HEK293 (cell line): Measurements from ENCODE around the gene PAPSS2.

Source experiments
- CTCF ChIA-PET: fragments of 350-600 bp; formaldehyde crosslinking; extraction: SDS; loops from one replicate; lab custom pipeline; 2021; ENCODE audit warnings: antibody characterized with exemption; lab: Yijun Ruan, JAX
- POLR2A ChIA-PET: fragments of 300-600 bp; formaldehyde crosslinking; extraction: SDS; loops from one replicate; lab custom pipeline; 2020; ENCODE audit warnings: antibody characterized with exemption, inconsistent platforms; lab: Yijun Ruan, JAX
- H3K27ac ChIP-seq: fragments of 200-500 bp; sonication (Bioruptor generic); 2 replicates; pipeline ENCODE4 v1.5.1; 2014; ENCODE audit warnings: low read depth, low read length, control low read depth, inconsistent platforms; ENCODE audit errors: extremely low read depth
- H3K36me3 ChIP-seq, 2 experiments: fragments of 200-500 bp in 1 of 2; sonication (Bioruptor generic) in 1 of 2; 1 replicate in 1 of 2; 2 replicates in 1 of 2; pipeline ENCODE4 v1.5.1; 2014 to 2017; ENCODE audit warnings: inconsistent platforms in 2 of 2, low read length in 2 of 2; ENCODE audit not compliant: control insufficient read depth in 2 of 2, insufficient read depth in 1 of 2
- H3K4me1 ChIP-seq: fragments of 200-500 bp; sonication (Bioruptor generic); 2 replicates; pipeline ENCODE4 v1.5.1; 2014; ENCODE audit warnings: mild to moderate bottlenecking, low read length, inconsistent platforms; ENCODE audit not compliant: control insufficient read depth, insufficient read depth
- H3K4me3 ChIP-seq: 2 replicates; pipeline ENCODE4 v1.5.1; 2011; ENCODE audit warnings: low read depth, mild to moderate bottlenecking, control low read depth, low read length, moderate library complexity
- H3K9me3 ChIP-seq: fragments of 200-500 bp; sonication (Bioruptor generic); 2 replicates; pipeline ENCODE4 v1.5.1; 2014; ENCODE audit warnings: low read depth, low read length, inconsistent platforms; ENCODE audit not compliant: control insufficient read depth, insufficient read depth
- GFI1B ChIP-seq: fragments of 450-650 bp; formaldehyde crosslinking; IDR thresholded peaks from 2 replicates; pipeline ENCODE4 v1.5.1; 2016; ENCODE audit warnings: missing biosample characterization, missing genetic modification characterization
- GLI2 ChIP-seq: fragments of 450-650 bp; formaldehyde crosslinking; IDR thresholded peaks from 2 replicates; pipeline ENCODE4; 2017; ENCODE audit warnings: missing biosample characterization, missing genetic modification characterization, low read depth, borderline replicate concordance
- GLIS2 ChIP-seq: fragments of 450-650 bp; formaldehyde crosslinking; IDR thresholded peaks from 2 replicates; pipeline ENCODE4 v1.5.1; 2016; ENCODE audit warnings: missing biosample characterization, missing genetic modification characterization
- MEIS1 ChIP-seq: sonication (generic); formaldehyde crosslinking; IDR thresholded peaks from 2 replicates; pipeline ENCODE4 v1.8.1; 2022; ENCODE audit warnings: missing genetic modification reagents, mild to moderate bottlenecking, borderline replicate concordance
- MZF1 ChIP-seq: fragments of 450-650 bp; formaldehyde crosslinking; IDR thresholded peaks from 2 replicates; pipeline ENCODE4 v1.5.1; 2017; ENCODE audit warnings: missing biosample characterization, missing genetic modification characterization, borderline replicate concordance
- SCRT2 ChIP-seq: fragments of 450-650 bp; formaldehyde crosslinking; IDR thresholded peaks from 2 replicates; pipeline ENCODE4 v1.5.1; 2016; ENCODE audit warnings: missing biosample characterization, missing genetic modification characterization
- SP7 ChIP-seq: fragments of 450-650 bp; formaldehyde crosslinking; IDR thresholded peaks from 2 replicates; pipeline ENCODE4 v1.5.1; 2016; ENCODE audit warnings: missing biosample characterization, missing genetic modification characterization
- ZBTB17 ChIP-seq: fragments of 450-650 bp; formaldehyde crosslinking; IDR thresholded peaks from 2 replicates; pipeline ENCODE4 v1.5.1; 2016; ENCODE audit warnings: missing biosample characterization, missing genetic modification characterization
- ZFP41 ChIP-seq: fragments of 450-650 bp; formaldehyde crosslinking; IDR thresholded peaks from 2 replicates; pipeline ENCODE4 v1.5.1; 2016; ENCODE audit warnings: missing biosample characterization, missing genetic modification characterization, borderline replicate concordance
- ZNF132 ChIP-seq: fragments of 450-650 bp; formaldehyde crosslinking; IDR thresholded peaks from 2 replicates; pipeline ENCODE4 v1.5.1; 2017; ENCODE audit warnings: missing biosample characterization, missing genetic modification characterization, borderline replicate concordance
- ZNF292 ChIP-seq: fragments of 450-650 bp; formaldehyde crosslinking; IDR thresholded peaks from 2 replicates; pipeline ENCODE4 v1.5.1; 2016; ENCODE audit warnings: low read depth, missing biosample characterization, missing genetic modification characterization, borderline replicate concordance
- ZNF473 ChIP-seq: fragments of 450-650 bp; formaldehyde crosslinking; IDR thresholded peaks from 2 replicates; pipeline ENCODE4 v1.5.1; 2017; ENCODE audit warnings: missing biosample characterization, missing genetic modification characterization
- ZNF48 ChIP-seq: fragments of 450-650 bp; formaldehyde crosslinking; IDR thresholded peaks from 2 replicates; pipeline ENCODE4 v1.5.1; 2016; ENCODE audit warnings: missing biosample characterization, missing genetic modification characterization
- ZNF501 ChIP-seq: fragments of 450-650 bp; formaldehyde crosslinking; IDR thresholded peaks from 2 replicates; pipeline ENCODE4 v1.5.1; 2016; ENCODE audit warnings: missing biosample characterization, missing genetic modification characterization
- ZNF529 ChIP-seq: fragments of 450-650 bp; formaldehyde crosslinking; IDR thresholded peaks from 2 replicates; pipeline ENCODE4 v1.5.1; 2017; ENCODE audit warnings: missing genetic modification characterization, missing biosample characterization; ENCODE audit not compliant: insufficient replicate concordance
- ZNF560 ChIP-seq: fragments of 450-650 bp; formaldehyde crosslinking; IDR thresholded peaks from 2 replicates; pipeline ENCODE4 v1.5.1; 2017; ENCODE audit warnings: missing biosample characterization, missing genetic modification characterization, borderline replicate concordance
- ZNF621 ChIP-seq: fragments of 450-650 bp; formaldehyde crosslinking; IDR thresholded peaks from 2 replicates; pipeline ENCODE4 v1.5.1; 2017; ENCODE audit warnings: missing biosample characterization, missing genetic modification characterization
- ZNF660 ChIP-seq: fragments of 450-650 bp; IDR thresholded peaks from 2 replicates; pipeline ENCODE4 v1.5.1; 2018; ENCODE audit warnings: missing biosample characterization, mild to moderate bottlenecking, missing genetic modification characterization
- ZNF670 ChIP-seq: fragments of 450-650 bp; formaldehyde crosslinking; IDR thresholded peaks from 2 replicates; pipeline ENCODE4 v1.5.1; 2016; ENCODE audit warnings: missing biosample characterization, missing genetic modification characterization, low read depth
- ZNF747 ChIP-seq: fragments of 450-650 bp; formaldehyde crosslinking; IDR thresholded peaks from 2 replicates; pipeline ENCODE4 v1.5.1; 2016; ENCODE audit warnings: missing biosample characterization, missing genetic modification characterization
- ZNF768 ChIP-seq: fragments of 450-650 bp; formaldehyde crosslinking; IDR thresholded peaks from 2 replicates; pipeline ENCODE4 v1.5.1; 2018; ENCODE audit warnings: missing biosample characterization, mild to moderate bottlenecking, missing genetic modification characterization
- ZNF776 ChIP-seq: fragments of 450-650 bp; formaldehyde crosslinking; IDR thresholded peaks from 2 replicates; pipeline ENCODE4 v1.5.0; 2017; ENCODE audit warnings: missing biosample characterization, missing genetic modification characterization, borderline replicate concordance
- TF ChIP-seq, protein P1 (sequence below): fragments of 450-650 bp; formaldehyde crosslinking; IDR thresholded peaks from 2 replicates; pipeline ENCODE4 v1.5.1; 2017; ENCODE audit warnings: missing biosample characterization, missing genetic modification characterization
- TF ChIP-seq, protein P2 (sequence below): fragments of 450-650 bp; formaldehyde crosslinking; IDR thresholded peaks from 2 replicates; pipeline ENCODE4 v1.5.1; 2016; ENCODE audit warnings: missing biosample characterization, missing genetic modification characterization
- TF ChIP-seq, protein P3 (sequence below): fragments of 450-650 bp; formaldehyde crosslinking; IDR thresholded peaks from 2 replicates; pipeline ENCODE4 v1.5.1; 2016; ENCODE audit warnings: missing biosample characterization, missing genetic modification characterization, low read depth
- TF ChIP-seq, protein P4 (sequence below): fragments of 450-650 bp; formaldehyde crosslinking; IDR thresholded peaks from 2 replicates; pipeline ENCODE4 v1.5.1; 2016; ENCODE audit warnings: missing biosample characterization, missing genetic modification characterization, borderline replicate concordance

The PAPSS2 gene

DNA sequence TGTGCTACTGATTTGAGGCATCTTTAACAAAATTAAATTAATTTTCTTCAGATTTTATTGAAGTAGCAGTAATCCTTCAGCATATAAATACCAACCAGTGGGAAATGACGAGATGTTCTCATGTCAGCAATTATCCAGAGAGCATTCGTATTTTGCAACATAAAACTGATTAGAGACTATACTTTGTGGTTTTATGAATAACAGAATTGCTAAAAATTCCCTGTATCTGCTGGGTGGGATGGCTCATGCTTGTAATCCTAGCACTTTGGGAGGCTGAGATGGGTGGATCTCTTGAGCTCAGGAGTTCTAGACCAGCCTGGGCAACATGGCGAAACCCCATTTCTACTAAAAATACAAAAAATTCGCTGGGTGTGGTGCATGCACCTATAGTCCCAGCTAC, 101.5 kb downstream of the PAPSS2 start:
- H3K36me3 ChIP-seq = peaks cover 7 to 24% of the 10 kb centered on the region in 2 experiments
- no peaks in the 10 kb centered on the region for H3K9me3 ChIP-seq
- H3K4me1 ChIP-seq = peaks cover 19% of the 10 kb centered on the region
- H3K27ac ChIP-seq = no peak overlapping the region
- CTCF ChIA-PET = interaction anchor here (0.5 to 1.2 kb wide), 4 partner anchors 12 to 1049 kb away, joined by 3 to 5 read pairs (median 3); no protein-coding TSS in a partner anchor
- TF ChIP-seq, protein P1, sequence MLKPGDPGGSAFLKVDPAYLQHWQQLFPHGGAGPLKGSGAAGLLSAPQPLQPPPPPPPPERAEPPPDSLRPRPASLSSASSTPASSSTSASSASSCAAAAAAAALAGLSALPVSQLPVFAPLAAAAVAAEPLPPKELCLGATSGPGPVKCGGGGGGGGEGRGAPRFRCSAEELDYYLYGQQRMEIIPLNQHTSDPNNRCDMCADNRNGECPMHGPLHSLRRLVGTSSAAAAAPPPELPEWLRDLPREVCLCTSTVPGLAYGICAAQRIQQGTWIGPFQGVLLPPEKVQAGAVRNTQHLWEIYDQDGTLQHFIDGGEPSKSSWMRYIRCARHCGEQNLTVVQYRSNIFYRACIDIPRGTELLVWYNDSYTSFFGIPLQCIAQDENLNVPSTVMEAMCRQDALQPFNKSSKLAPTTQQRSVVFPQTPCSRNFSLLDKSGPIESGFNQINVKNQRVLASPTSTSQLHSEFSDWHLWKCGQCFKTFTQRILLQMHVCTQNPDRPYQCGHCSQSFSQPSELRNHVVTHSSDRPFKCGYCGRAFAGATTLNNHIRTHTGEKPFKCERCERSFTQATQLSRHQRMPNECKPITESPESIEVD = 0 out of 2 replicates have a peak, but pooled peaks have one; percentile 28
- no peak for TF ChIP-seq GLI2
- TF ChIP-seq ZNF529 = no peak
- 0 out of 2 replicates have a peak, but pooled peaks have one; percentile 11 for TF ChIP-seq SP7 (tag by site-specific recombination)
- TF ChIP-seq ZNF747 (tag by site-specific recombination) = no peak
- no peak for TF ChIP-seq GLIS2 (tag by site-specific recombination)
- POLR2A ChIA-PET = no interaction called here
- no peak overlapping the region for H3K4me3 ChIP-seq

DNA sequence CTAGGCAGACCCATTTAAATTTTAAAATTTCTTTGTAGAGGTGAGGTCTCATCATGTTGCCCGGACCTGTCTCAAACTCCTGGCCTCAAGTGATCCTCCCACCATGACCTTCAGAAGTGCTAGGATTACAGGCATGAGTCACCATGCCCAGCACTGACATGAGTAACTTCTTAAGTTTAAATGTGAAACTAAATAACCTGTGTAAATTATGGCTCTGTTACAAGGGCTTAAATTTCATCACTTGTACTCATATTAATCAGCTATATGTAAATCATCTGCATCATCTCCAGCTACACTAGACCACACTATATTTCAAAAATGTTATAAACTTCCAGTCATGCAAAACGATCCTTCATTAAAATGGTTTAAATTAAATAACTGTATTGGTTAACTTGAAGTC, 102.2 kb downstream of the PAPSS2 start:
- CTCF ChIA-PET = interaction anchor here (0.5 to 1.4 kb wide), 3 partner anchors 18 to 419 kb away, joined by 3 to 4 read pairs (median 3); no protein-coding TSS in a partner anchor
- no peak for TF ChIP-seq ZFP41
- peak; percentile 39 for TF ChIP-seq SCRT2 (tag by site-specific recombination)
- 0 out of 2 replicates have a peak, but pooled peaks have one; percentile 51 for TF ChIP-seq ZNF48 (tag by site-specific recombination)
- TF ChIP-seq, protein P2, sequence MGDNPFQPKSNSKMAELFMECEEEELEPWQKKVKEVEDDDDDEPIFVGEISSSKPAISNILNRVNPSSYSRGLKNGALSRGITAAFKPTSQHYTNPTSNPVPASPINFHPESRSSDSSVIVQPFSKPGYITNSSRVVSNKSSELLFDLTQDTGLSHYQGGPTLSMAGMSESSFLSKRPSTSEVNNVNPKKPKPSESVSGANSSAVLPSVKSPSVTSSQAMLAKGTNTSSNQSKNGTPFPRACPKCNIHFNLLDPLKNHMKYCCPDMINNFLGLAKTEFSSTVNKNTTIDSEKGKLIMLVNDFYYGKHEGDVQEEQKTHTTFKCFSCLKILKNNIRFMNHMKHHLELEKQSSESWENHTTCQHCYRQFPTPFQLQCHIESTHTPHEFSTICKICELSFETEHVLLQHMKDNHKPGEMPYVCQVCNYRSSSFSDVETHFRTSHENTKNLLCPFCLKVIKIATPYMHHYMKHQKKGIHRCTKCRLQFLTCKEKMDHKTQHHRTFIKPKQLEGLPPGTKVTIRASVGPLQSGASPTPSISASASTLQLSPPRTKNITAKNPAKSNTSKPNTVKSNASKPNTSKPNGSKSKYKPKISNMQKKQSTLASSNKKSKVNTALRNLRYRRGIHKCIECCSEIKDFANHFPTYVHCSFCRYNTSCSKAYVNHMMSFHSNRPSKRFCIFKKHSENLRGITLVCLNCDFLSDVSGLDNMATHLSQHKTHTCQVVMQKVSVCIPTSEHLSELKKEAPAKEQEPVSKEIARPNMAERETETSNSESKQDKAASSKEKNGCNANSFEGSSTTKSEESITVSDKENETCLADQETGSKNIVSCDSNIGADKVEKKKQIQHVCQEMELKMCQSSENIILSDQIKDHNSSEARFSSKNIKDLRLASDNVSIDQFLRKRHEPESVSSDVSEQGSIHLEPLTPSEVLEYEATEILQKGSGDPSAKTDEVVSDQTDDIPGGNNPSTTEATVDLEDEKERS (tag by site-specific recombination) = no peak
- TF ChIP-seq ZNF621 (tag by site-specific recombination) = no peak
- no peak for TF ChIP-seq ZNF560 (tag by site-specific recombination)
- peak; percentile 70; the same call in 1 of the 2 replicates for TF ChIP-seq ZNF660 (tag by site-specific recombination)
- no peak for TF ChIP-seq ZNF473 (tag by site-specific recombination)
- TF ChIP-seq, protein P3, sequence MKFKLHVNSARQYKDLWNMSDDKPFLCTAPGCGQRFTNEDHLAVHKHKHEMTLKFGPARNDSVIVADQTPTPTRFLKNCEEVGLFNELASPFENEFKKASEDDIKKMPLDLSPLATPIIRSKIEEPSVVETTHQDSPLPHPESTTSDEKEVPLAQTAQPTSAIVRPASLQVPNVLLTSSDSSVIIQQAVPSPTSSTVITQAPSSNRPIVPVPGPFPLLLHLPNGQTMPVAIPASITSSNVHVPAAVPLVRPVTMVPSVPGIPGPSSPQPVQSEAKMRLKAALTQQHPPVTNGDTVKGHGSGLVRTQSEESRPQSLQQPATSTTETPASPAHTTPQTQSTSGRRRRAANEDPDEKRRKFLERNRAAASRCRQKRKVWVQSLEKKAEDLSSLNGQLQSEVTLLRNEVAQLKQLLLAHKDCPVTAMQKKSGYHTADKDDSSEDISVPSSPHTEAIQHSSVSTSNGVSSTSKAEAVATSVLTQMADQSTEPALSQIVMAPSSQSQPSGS (tag by site-specific recombination) = 0 out of 2 replicates have a peak, but pooled peaks have one; percentile 30
- no peak for TF ChIP-seq MEIS1 (CRISPR knock-in tag)
- no peak for TF ChIP-seq ZNF132 (tag by site-specific recombination)
- no peak for TF ChIP-seq ZNF292 (tag by site-specific recombination)
- TF ChIP-seq GFI1B (tag by site-specific recombination) = 0 out of 2 replicates have a peak, but pooled peaks have one; percentile 37
- TF ChIP-seq, protein P4, sequence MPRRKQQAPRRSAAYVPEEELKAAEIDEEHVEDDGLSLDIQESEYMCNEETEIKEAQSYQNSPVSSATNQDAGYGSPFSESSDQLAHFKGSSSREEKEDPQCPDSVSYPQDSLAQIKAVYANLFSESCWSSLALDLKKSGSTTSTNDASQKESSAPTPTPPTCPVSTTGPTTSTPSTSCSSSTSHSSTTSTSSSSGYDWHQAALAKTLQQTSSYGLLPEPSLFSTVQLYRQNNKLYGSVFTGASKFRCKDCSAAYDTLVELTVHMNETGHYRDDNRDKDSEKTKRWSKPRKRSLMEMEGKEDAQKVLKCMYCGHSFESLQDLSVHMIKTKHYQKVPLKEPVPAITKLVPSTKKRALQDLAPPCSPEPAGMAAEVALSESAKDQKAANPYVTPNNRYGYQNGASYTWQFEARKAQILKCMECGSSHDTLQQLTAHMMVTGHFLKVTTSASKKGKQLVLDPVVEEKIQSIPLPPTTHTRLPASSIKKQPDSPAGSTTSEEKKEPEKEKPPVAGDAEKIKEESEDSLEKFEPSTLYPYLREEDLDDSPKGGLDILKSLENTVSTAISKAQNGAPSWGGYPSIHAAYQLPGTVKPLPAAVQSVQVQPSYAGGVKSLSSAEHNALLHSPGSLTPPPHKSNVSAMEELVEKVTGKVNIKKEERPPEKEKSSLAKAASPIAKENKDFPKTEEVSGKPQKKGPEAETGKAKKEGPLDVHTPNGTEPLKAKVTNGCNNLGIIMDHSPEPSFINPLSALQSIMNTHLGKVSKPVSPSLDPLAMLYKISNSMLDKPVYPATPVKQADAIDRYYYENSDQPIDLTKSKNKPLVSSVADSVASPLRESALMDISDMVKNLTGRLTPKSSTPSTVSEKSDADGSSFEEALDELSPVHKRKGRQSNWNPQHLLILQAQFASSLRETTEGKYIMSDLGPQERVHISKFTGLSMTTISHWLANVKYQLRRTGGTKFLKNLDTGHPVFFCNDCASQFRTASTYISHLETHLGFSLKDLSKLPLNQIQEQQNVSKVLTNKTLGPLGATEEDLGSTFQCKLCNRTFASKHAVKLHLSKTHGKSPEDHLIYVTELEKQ = peak; percentile 95
- no peak for TF ChIP-seq ZNF768 (tag by site-specific recombination)
- no peak for TF ChIP-seq ZNF776
- no peak for TF ChIP-seq MZF1 (tag by site-specific recombination)
- peak; percentile 70 for TF ChIP-seq ZBTB17
- TF ChIP-seq ZNF670 = no peak
- TF ChIP-seq ZNF501 = peak; percentile 46; the same call in 1 of the 2 replicates

More for the DNA sequence above, 102.2 kb downstream of the PAPSS2 start:
- Histone ChIP-seq H3K36me3 (peaks cover 13 to 20% of the 10 kb centered on the region in 2 experiments), H3K4me1 (peaks cover 19% of the 10 kb centered on the region), H3K9me3 (no peaks in the 10 kb centered on the region), H3K4me3 (no peak overlapping the region), H3K27ac (no peak overlapping the region)
- POLR2A ChIA-PET = interaction anchor here (0.6 kb wide), 1 partner anchor 85 kb away, joined by 4 read pairs; no protein-coding TSS in a partner anchor
